ENCODE data around the gene CNTNAP2. TPM values are rescaled to one million over a fixed set of nuclear protein-coding genes. Genes with fewer than 3 reads are reported as not detected.

Gene CNTNAP2
- total RNA-seq, 1 experiment from 2014 or later = 42.5 TPM

DNA sequence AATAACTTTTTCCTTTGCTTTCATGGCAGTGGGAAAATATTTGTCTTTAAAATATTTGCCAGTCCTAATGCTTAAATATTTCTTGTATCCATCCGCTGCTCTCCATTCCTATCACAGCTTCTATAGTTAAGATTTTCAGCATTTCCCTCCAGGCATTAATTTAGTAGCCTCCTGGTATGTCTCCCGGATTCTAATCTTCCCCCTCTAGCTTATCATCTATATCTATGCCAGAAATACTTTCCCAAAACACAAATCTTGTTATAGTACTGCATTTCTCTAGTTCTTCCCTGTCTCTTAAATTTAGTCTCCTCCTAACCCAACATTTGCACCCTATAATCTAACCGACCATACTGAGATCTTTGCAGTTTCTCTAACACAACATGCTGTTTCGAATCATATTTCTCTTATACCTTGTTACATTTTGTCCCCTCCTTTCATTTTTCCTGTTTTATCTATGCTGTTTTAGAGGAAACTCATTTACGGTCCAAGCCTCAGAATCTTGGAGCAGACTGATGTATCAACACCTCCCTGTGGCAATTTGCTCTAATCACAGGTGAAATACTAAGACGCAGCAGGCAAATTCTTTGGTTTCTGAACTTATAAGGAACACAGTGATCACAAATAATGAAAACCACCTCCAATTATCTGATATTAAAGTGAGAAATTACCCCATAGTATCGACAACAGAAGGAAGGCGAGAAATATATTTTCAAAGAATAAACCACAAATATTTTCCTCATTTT lies 10.3 kb downstream of the CNTNAP2 start:
- POLR2A ChIA-PET = no interaction called here
- peaks cover 9% of the 10 kb centered on the region for H3K9me3 Mint-ChIP-seq (ENCODE audit: unreplicated experiment)
- no peak for DNase-seq

DNA sequence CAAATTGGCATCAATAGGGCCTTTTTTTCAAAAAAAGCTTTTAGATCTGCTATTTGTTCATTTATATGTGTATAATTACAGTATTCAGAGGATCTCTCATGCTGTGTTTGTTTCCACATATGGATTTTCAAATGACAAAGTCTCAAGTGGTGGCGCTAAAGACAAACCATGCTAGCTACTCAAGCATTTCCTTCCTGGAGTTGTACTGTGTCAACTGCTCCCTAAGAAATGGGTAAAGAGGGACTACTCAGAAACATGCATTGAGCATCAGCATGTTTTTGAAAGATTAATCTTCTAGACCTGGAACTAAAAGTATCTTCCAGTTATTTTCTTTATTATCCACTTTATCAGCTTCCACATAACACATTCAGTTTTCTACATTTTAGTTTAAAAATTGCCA lies 12.7 kb downstream of the CNTNAP2 start:
- H3K4me1 Mint-ChIP-seq (ENCODE audit: low read depth, unreplicated experiment) = no peaks in the 10 kb centered on the region
- DNase-seq = no peak
- H3K4me1 ChIP-seq = no peaks in the 10 kb centered on the region
- peaks cover 3% of the 10 kb centered on the region for H3K27me3 Mint-ChIP-seq (ENCODE audit: insufficient read depth, unreplicated experiment)
- TF ChIP-seq, protein P1, sequence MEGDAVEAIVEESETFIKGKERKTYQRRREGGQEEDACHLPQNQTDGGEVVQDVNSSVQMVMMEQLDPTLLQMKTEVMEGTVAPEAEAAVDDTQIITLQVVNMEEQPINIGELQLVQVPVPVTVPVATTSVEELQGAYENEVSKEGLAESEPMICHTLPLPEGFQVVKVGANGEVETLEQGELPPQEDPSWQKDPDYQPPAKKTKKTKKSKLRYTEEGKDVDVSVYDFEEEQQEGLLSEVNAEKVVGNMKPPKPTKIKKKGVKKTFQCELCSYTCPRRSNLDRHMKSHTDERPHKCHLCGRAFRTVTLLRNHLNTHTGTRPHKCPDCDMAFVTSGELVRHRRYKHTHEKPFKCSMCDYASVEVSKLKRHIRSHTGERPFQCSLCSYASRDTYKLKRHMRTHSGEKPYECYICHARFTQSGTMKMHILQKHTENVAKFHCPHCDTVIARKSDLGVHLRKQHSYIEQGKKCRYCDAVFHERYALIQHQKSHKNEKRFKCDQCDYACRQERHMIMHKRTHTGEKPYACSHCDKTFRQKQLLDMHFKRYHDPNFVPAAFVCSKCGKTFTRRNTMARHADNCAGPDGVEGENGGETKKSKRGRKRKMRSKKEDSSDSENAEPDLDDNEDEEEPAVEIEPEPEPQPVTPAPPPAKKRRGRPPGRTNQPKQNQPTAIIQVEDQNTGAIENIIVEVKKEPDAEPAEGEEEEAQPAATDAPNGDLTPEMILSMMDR (IDR thresholded peaks at IDR 0.05; ENCODE audit: insufficient read depth in 1 of 2, low read depth in 1 of 2, low read length in 1 of 2, severe bottlenecking in 1 of 2, unreplicated experiment in 1 of 2) = no peak
- no peak overlapping the region for H3K27ac Mint-ChIP-seq (ENCODE audit: unreplicated experiment)
- H3K36me3 Mint-ChIP-seq (ENCODE audit: insufficient read depth, unreplicated experiment) = no peaks in the 10 kb centered on the region
- no peaks in the 10 kb centered on the region for H3K36me3 ChIP-seq (ENCODE audit: control insufficient read depth, insufficient read depth, low read length)
- peaks cover 9% of the 10 kb centered on the region for H3K9me3 Mint-ChIP-seq (ENCODE audit: unreplicated experiment)
- BruUV-seq (replicated peaks) = no TSS peak
- no peaks in the 10 kb centered on the region for H3K27me3 ChIP-seq (replicated peaks; ENCODE audit: control insufficient read depth, insufficient read depth, low read length)
- no peaks in the 10 kb centered on the region for H3K9me3 ChIP-seq
- CTCF ChIA-PET = no interaction called here
- H3K4me3 ChIP-seq (ENCODE audit: low read depth, low read length) = no peak overlapping the region
- intact Hi-C loops (cut with micrococcal nuclease; ENCODE audit: unreplicated experiment) = no loop called here
- POLR2A ChIA-PET = no interaction called here
- H3K4me3 Mint-ChIP-seq (ENCODE audit: unreplicated experiment) = no peak overlapping the region

More for the DNA sequence above, 10.3 kb downstream of the CNTNAP2 start:
- intact Hi-C loops (cut with micrococcal nuclease; ENCODE audit: unreplicated experiment) = no loop called here
- no peak overlapping the region for H3K4me3 Mint-ChIP-seq (ENCODE audit: unreplicated experiment)
- Histone ChIP-seq H3K27me3 (replicated peaks; ENCODE audit: control insufficient read depth, insufficient read depth, low read length) (no peaks in the 10 kb centered on the region), H3K9me3 (no peaks in the 10 kb centered on the region), H3K36me3 (ENCODE audit: control insufficient read depth, insufficient read depth, low read length) (no peaks in the 10 kb centered on the region), H3K4me3 (ENCODE audit: low read depth, low read length) (no peak overlapping the region), H3K4me1 (no peaks in the 10 kb centered on the region)
- H3K27me3 Mint-ChIP-seq (ENCODE audit: insufficient read depth, unreplicated experiment) = peaks cover 3% of the 10 kb centered on the region
- BruUV-seq (replicated peaks) = no TSS peak
- CTCF ChIA-PET = no interaction called here
- no peaks in the 10 kb centered on the region for H3K36me3 Mint-ChIP-seq (ENCODE audit: insufficient read depth, unreplicated experiment)
- TF ChIP-seq, protein P1 (IDR thresholded peaks at IDR 0.05; ENCODE audit: insufficient read depth in 1 of 2, low read depth in 1 of 2, low read length in 1 of 2, severe bottlenecking in 1 of 2, unreplicated experiment in 1 of 2) = no peak
- no peaks in the 10 kb centered on the region for H3K4me1 Mint-ChIP-seq (ENCODE audit: low read depth, unreplicated experiment)
- no peak overlapping the region for H3K27ac Mint-ChIP-seq (ENCODE audit: unreplicated experiment)

DNA sequence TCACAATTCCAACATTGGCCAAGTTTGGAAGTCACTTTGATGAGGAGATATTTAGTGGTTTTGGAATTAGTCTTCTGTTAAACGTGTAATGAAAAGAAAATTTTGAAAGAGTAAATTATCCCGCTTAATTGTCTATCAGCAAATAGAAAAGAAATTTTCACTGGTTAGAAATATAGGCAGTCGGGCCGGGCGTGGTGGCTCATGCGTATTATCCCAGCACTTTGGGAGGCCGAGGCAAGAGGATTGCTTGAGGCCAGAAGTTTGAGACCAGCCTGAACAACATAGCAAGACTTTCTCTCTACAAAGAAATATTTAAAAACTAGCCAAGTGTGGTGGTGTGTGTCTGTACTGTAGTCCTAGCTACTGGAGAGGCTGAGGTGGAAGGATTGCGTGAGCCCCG lies 13.4 kb downstream of the CNTNAP2 start:
- H3K27ac Mint-ChIP-seq (ENCODE audit: unreplicated experiment) = no peak overlapping the region
- H3K9me3 ChIP-seq = no peaks in the 10 kb centered on the region
- no peaks in the 10 kb centered on the region for H3K4me1 ChIP-seq
- intact Hi-C loops (cut with micrococcal nuclease; ENCODE audit: unreplicated experiment) = no loop called here
- no peaks in the 10 kb centered on the region for H3K36me3 Mint-ChIP-seq (ENCODE audit: insufficient read depth, unreplicated experiment)
- CTCF ChIA-PET = no interaction called here
- no peaks in the 10 kb centered on the region for H3K27me3 ChIP-seq (replicated peaks; ENCODE audit: control insufficient read depth, insufficient read depth, low read length)
- H3K4me1 Mint-ChIP-seq (ENCODE audit: low read depth, unreplicated experiment) = no peaks in the 10 kb centered on the region
- no peak overlapping the region for H3K4me3 Mint-ChIP-seq (ENCODE audit: unreplicated experiment)
- POLR2A ChIA-PET = no interaction called here
- no TSS peak for BruUV-seq (replicated peaks)
- H3K27me3 Mint-ChIP-seq (ENCODE audit: insufficient read depth, unreplicated experiment) = peaks cover 3% of the 10 kb centered on the region
- H3K4me3 ChIP-seq (ENCODE audit: low read depth, low read length) = no peak overlapping the region
- peaks cover 9% of the 10 kb centered on the region for H3K9me3 Mint-ChIP-seq (ENCODE audit: unreplicated experiment)
- DNase-seq = no peak
- H3K36me3 ChIP-seq (ENCODE audit: control insufficient read depth, insufficient read depth, low read length) = no peaks in the 10 kb centered on the region
- TF ChIP-seq, protein P1 (IDR thresholded peaks at IDR 0.05; ENCODE audit: insufficient read depth in 1 of 2, low read depth in 1 of 2, low read length in 1 of 2, severe bottlenecking in 1 of 2, unreplicated experiment in 1 of 2) = no peak

Measured in Caco-2 (cell line).